ENCODE results near the gene ZNF439.

DNA sequence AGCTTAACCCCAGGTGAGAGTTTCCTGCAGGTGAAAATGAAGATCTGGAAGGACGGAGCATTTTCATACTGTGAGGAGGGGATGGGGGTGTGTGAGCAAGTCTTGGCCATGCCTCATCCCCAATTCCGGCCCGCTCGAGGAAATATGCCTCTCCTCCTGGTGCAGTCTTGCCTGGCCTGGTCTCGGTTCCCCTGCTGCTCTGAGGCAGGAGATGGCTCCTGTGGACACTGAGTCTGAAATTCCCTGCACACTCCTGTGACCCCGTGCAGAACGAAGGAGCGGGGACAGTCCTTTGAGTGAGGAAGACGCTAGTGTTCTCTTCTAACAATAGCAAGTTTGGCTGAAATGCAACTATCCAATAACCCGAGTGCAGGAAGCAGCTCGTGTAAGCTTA is 329 bp upstream of the ZNF439 start:
- no peak for TF ChIP-seq POLR2A (IDR thresholded peaks at IDR 0.05)
- TF ChIP-seq, protein P1, sequence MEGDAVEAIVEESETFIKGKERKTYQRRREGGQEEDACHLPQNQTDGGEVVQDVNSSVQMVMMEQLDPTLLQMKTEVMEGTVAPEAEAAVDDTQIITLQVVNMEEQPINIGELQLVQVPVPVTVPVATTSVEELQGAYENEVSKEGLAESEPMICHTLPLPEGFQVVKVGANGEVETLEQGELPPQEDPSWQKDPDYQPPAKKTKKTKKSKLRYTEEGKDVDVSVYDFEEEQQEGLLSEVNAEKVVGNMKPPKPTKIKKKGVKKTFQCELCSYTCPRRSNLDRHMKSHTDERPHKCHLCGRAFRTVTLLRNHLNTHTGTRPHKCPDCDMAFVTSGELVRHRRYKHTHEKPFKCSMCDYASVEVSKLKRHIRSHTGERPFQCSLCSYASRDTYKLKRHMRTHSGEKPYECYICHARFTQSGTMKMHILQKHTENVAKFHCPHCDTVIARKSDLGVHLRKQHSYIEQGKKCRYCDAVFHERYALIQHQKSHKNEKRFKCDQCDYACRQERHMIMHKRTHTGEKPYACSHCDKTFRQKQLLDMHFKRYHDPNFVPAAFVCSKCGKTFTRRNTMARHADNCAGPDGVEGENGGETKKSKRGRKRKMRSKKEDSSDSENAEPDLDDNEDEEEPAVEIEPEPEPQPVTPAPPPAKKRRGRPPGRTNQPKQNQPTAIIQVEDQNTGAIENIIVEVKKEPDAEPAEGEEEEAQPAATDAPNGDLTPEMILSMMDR (IDR thresholded peaks at IDR 0.05): no peak
